ENCODE results near the gene KIR2DL4.
"Not testable (repeated sequence)": the region's sequence is repeated elsewhere in the genome, so short reads cannot be mapped to it uniquely, and the experiment has no call there.

Gene KIR2DL4

GRCh38 chr19:54850930-54851329, 47.5 kb downstream of the KIR2DL4 start:
- in situ Hi-C loops (cut with MboI; ENCODE audit: low pct_unique_long_range_greater_than_20kb, low sequenced_read_pairs, unreplicated experiment) = loop anchor here (5.0 kb wide), 1 partner anchor 34 kb away; the partner anchor contains the start of gene KIR3DL1
- TF ChIP-seq, protein P1, sequence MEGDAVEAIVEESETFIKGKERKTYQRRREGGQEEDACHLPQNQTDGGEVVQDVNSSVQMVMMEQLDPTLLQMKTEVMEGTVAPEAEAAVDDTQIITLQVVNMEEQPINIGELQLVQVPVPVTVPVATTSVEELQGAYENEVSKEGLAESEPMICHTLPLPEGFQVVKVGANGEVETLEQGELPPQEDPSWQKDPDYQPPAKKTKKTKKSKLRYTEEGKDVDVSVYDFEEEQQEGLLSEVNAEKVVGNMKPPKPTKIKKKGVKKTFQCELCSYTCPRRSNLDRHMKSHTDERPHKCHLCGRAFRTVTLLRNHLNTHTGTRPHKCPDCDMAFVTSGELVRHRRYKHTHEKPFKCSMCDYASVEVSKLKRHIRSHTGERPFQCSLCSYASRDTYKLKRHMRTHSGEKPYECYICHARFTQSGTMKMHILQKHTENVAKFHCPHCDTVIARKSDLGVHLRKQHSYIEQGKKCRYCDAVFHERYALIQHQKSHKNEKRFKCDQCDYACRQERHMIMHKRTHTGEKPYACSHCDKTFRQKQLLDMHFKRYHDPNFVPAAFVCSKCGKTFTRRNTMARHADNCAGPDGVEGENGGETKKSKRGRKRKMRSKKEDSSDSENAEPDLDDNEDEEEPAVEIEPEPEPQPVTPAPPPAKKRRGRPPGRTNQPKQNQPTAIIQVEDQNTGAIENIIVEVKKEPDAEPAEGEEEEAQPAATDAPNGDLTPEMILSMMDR (IDR thresholded peaks at IDR 0.05; ENCODE audit: extremely low read depth, insufficient read depth, missing control alignments) = no peak
- no peak for DNase-seq (ENCODE audit: low spot score)

- in situ Hi-C loops (cut with MboI; ENCODE audit: low pct_unique_long_range_greater_than_20kb, low sequenced_read_pairs, unreplicated experiment) = loop anchor here (5.0 kb wide), 1 partner anchor 34 kb away; the partner anchor contains the start of gene KIR3DL1
- TF ChIP-seq, protein P1 (IDR thresholded peaks at IDR 0.05; ENCODE audit: extremely low read depth, insufficient read depth, missing control alignments) = no peak
- no peak for DNase-seq (ENCODE audit: low spot score)
These were observed 47.9 kb downstream of the KIR2DL4 start for GRCh38 chr19:54851353-54851752.

DNA sequence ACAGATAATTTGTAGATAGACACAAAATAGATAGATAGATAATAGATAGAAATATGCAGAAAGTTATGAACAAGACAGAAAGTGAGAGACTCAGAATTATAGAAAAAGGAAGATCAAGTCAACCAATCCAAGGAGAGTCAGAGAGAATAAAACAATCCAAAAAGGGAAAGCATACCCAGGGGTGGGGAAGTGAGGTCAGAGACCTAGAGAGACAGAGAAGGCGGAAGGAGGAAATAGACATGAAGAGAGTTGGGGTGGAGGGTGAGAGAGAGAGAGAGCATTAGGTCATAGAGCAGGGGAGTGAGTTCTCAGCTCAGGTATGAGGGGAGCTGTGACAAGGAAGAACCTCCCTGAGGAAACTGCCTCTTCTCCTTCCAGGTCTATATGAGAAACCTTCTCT, 51.8 kb downstream of the KIR2DL4 start:
- DNase-seq (ENCODE audit: low spot score); in situ Hi-C loops (cut with MboI; ENCODE audit: low pct_unique_long_range_greater_than_20kb, low sequenced_read_pairs, unreplicated experiment): not testable (repeated sequence)

- in situ Hi-C loops (cut with MboI; ENCODE audit: low pct_unique_long_range_greater_than_20kb, low sequenced_read_pairs, unreplicated experiment); DNase-seq (ENCODE audit: low spot score): not testable (repeated sequence)
These were observed 55.1 kb downstream of the KIR2DL4 start for GRCh38 chr19:54858476-54858875.

- DNase-seq (ENCODE audit: low spot score); in situ Hi-C loops (cut with MboI; ENCODE audit: low pct_unique_long_range_greater_than_20kb, low sequenced_read_pairs, unreplicated experiment): not testable (repeated sequence)
These were observed 56.0 kb downstream of the KIR2DL4 start for GRCh38 chr19:54859421-54859820.

- DNase-seq (ENCODE audit: low spot score); in situ Hi-C loops (cut with MboI; ENCODE audit: low pct_unique_long_range_greater_than_20kb, low sequenced_read_pairs, unreplicated experiment): not testable (repeated sequence)
These were observed 60.0 kb downstream of the KIR2DL4 start for GRCh38 chr19:54863459-54863858.
